BE2C (cell line): ENCODE data around the gene RASL12.
A peak's percentile ranks its signal among the peaks of the same experiment; 100 is the strongest.

Experiments used
- DNase-seq: peaks from one replicate; pipeline ENCODE4 v3.0.0-alpha.2; 2020
- H3K27me3 ChIP-seq: fragments of 250-450 bp; sonication (Bioruptor Pico); 2 replicates; pipeline ENCODE4 v1.5.1; 2020; ENCODE audit warnings: mild to moderate bottlenecking
- H3K36me3 ChIP-seq: fragments of 250-450 bp; sonication (Bioruptor Pico); 2 replicates; pipeline ENCODE4 v1.5.1; 2020; ENCODE audit warnings: mild to moderate bottlenecking
- H3K4me1 ChIP-seq: fragments of 250-450 bp; sonication (Bioruptor Pico); 2 replicates; pipeline ENCODE4 v1.5.1; 2020
- H3K4me3 ChIP-seq: 2 replicates; pipeline ENCODE4 v1.5.1; 2011; ENCODE audit warnings: low read depth, low read length
- H3K9me3 ChIP-seq: fragments of 250-450 bp; sonication (Bioruptor Pico); 2 replicates; pipeline ENCODE4 v1.5.1; 2020
- CTCF ChIP-seq: IDR thresholded peaks from 2 replicates; pipeline ENCODE4 v1.5.1; 2012; ENCODE audit warnings: mild to moderate bottlenecking, low read depth, low read length

The RASL12 gene

GRCh38 chr15:65071381-65071811 is 3.6 kb upstream of the RASL12 start:
- no peaks in the 10 kb centered on the region for H3K9me3 ChIP-seq
- peak; percentile 71 for DNase-seq
- peaks cover 6% of the 10 kb centered on the region for H3K4me1 ChIP-seq
- no peaks in the 10 kb centered on the region for H3K36me3 ChIP-seq
- H3K4me3 ChIP-seq: no peak overlapping the region
- H3K27me3 ChIP-seq: no peaks in the 10 kb centered on the region
- no peak for TF ChIP-seq CTCF

- no peak for TF ChIP-seq CTCF
- Histone ChIP-seq H3K27me3 (no peaks in the 10 kb centered on the region), H3K36me3 (no peaks in the 10 kb centered on the region), H3K4me1 (peaks cover 4% of the 10 kb centered on the region; the same call in 1 of the 2 replicates), H3K4me3 (no peak overlapping the region), H3K9me3 (no peaks in the 10 kb centered on the region)
- DNase-seq: no peak
Observed at GRCh38 chr15:65069779-65070546, 2.2 kb upstream of the RASL12 start.

GRCh38 chr15:65069179-65069578 is 1.4 kb upstream of the RASL12 start:
- no peak for DNase-seq
- Histone ChIP-seq H3K27me3 (no peaks in the 10 kb centered on the region), H3K4me3 (no peak overlapping the region), H3K9me3 (no peaks in the 10 kb centered on the region), H3K4me1 (peaks cover 4% of the 10 kb centered on the region; the same call in 1 of the 2 replicates), H3K36me3 (no peaks in the 10 kb centered on the region)
- TF ChIP-seq CTCF: no peak

GRCh38 chr15:65068403-65068788 is 605 bp upstream of the RASL12 start:
- no peaks in the 10 kb centered on the region for H3K9me3 ChIP-seq
- H3K27me3 ChIP-seq: no peaks in the 10 kb centered on the region
- no peak overlapping the region for H3K4me3 ChIP-seq
- no peak for DNase-seq
- no peaks in the 10 kb centered on the region for H3K36me3 ChIP-seq
- TF ChIP-seq CTCF: no peak
- H3K4me1 ChIP-seq: peaks cover 4% of the 10 kb centered on the region; the same call in 1 of the 2 replicates

- H3K4me1 ChIP-seq: peaks cover 4% of the 10 kb centered on the region; the same call in 1 of the 2 replicates
- no peak for DNase-seq
- no peaks in the 10 kb centered on the region for H3K36me3 ChIP-seq
- H3K27me3 ChIP-seq: no peaks in the 10 kb centered on the region
- no peaks in the 10 kb centered on the region for H3K9me3 ChIP-seq
- H3K4me3 ChIP-seq: no peak overlapping the region
- TF ChIP-seq CTCF: no peak
Observed at GRCh38 chr15:65067317-65067644, 510 bp downstream of the RASL12 start.

- no peaks in the 10 kb centered on the region for H3K9me3 ChIP-seq
- H3K27me3 ChIP-seq: no peaks in the 10 kb centered on the region
- H3K4me1 ChIP-seq: peaks cover 2% of the 10 kb centered on the region; the same call in 1 of the 2 replicates
- H3K4me3 ChIP-seq: no peak overlapping the region
- no peak for DNase-seq
- no peak for TF ChIP-seq CTCF
- no peaks in the 10 kb centered on the region for H3K36me3 ChIP-seq
Observed at GRCh38 chr15:65066635-65067316, 1.0 kb downstream of the RASL12 start.
